GM19397 (cell line): ENCODE results near the gene STOX2.
"Not testable (repeated sequence)": the region's sequence is repeated elsewhere in the genome, so short reads cannot be mapped to it uniquely, and the experiment has no call there.

Experiments used
- ATAC-seq: cut with Tn5 transposase; IDR thresholded peaks from one replicate; pipeline ENCODE4 v1.9.1; 2021; ENCODE audit warnings: mild to moderate bottlenecking, moderate library complexity; ENCODE audit not compliant: unreplicated experiment

Gene STOX2

GRCh38 chr4:184019667-184020623 lies 114.8 kb downstream of the STOX2 start:
- no peak for ATAC-seq

DNA sequence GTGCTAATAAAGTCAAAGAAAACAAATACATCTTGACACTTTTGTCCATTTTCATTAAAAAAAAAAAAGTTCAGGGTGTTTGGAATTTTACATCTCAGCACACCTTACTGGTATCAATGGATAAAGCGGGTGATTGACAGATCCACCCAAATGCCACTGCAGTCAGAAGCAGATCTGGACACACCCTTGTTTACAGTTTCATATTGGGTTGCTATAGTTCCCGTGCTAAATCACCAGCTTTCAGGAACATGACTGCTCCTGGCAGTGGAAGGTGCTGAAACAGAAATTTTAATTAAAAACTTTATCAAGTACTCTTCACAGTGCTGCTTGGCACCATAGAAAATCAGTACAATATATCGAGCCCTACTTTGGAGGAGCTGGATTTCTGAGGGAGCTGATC lies 116.3 kb downstream of the STOX2 start:
- no peak for ATAC-seq

GRCh38 chr4:184022679-184023383 lies 117.7 kb downstream of the STOX2 start:
- no peak for ATAC-seq

GRCh38 chr4:184024637-184025036 lies 119.5 kb downstream of the STOX2 start:
- no peak for ATAC-seq

DNA sequence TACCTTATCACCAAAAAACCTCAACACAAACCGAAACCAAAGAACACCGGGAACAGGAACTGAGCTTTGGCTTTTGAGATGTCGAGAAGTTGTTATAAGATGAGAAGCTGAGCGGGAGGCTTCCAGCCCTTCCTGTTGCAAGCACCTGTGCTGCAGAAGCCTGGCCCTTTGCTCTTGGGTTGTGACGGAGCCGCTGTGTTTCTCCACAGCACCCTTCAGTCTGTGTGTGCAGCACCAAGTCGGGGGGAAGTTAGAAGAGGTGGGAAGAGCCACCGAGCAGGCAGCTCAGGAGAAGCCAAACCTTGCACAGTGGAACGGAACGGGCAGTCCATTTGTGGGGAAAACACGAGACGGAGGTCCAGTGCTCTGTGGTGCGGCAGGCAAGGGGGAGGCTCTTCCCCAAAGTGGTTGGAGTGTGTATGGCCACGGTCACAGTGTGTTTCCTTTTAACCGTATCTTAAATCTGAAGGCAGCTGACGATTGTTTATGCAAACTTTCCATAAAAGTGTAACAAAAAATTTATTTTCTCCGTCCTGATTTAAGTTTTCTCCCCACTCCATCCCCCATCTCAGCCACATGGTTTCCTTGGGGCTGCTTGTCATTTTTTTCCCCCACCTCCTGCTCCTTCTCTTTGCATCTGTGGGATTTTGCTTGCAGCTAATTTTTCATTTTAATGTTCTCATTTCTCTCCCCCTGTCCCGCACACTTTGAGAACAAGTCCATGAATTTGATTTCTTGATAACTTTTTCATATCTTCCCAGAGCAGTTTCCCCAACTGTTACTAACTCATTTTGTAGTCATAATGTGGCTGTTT lies 123.7 kb downstream of the STOX2 start:
- ATAC-seq, result no peak

DNA sequence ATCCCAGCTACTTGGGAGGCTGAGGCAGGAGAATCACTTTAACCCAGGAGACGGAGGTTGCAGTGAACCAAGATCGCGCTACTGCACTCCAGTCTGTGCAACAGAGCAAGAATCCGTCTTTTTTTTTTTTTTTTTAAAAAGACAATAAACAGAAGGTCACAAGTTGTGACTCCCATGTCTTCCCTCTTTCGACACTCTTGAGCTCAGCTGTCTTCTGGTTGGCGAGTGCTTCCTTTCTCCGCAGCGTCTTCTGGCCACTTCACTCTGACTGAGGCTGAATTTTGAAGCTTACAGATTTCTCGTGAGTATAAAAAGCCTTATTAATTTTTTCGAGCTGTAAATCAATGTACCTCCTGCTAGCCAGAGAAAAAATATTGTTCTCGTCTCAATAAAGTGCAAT lies 124.9 kb downstream of the STOX2 start:
- no peak for ATAC-seq

DNA sequence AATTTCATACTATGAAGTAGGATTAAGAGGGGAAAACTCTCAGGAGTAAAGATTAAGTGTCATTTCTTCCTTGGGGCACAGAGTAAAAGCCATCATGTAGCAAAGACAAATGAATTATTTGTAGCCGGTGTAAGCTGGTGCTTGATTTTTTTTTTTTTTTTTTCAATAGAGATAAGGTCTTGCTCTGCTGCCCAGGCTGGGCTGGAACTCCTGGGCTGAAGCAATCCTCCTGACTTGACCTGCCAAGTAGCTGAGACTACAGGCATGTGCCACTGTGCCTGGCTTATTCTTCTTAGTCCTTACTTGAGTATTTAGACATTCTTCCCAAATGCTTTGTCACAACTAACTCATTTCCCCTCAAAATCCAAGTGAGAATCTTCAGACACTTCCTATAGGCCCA lies 125.7 kb downstream of the STOX2 start:
- ATAC-seq, result no peak

DNA sequence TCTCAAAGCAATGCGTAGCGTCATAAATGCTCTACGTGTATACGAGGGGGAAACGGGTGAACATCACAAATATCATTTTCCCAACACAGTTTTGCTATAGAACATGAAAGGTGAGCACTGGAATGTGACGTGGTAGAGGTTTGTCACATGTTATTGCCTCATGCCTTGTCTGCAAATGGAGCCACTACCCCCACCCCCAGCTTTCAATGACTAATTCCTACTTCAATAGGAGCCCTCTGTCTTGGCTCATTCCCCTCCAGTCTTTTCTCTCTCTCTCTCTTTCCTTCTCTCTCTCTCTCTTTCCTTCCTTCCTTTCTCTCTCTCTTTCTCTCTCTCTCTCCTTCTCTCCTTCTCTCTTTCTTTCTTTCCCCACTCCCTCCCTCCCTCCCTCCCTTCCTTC lies 127.0 kb downstream of the STOX2 start:
- ATAC-seq, result no peak

GRCh38 chr4:184039963-184040383 lies 134.9 kb downstream of the STOX2 start:
- no peak for ATAC-seq

DNA sequence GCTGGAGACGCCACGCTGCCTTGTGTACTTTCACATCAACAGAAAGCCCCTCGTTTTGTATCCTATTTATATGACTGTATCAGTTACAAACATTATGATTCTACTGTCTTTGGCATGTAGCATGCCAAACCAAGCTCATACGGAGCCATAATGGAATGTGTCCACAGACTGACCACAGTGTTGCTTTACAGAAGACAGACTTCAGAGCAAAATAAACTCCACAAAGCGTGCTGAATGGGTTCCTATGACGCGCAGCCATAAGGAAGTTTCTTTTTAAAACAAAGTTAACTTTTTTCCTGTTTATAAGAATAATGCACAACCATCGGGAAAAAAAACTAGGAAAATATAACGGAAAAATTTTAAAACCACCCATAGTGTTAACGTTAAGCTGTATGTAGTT lies 136.0 kb downstream of the STOX2 start:
- ATAC-seq, result no peak

- ATAC-seq, result no peak
Measured at GRCh38 chr4:184046148-184046547, 141.0 kb downstream of the STOX2 start.

DNA sequence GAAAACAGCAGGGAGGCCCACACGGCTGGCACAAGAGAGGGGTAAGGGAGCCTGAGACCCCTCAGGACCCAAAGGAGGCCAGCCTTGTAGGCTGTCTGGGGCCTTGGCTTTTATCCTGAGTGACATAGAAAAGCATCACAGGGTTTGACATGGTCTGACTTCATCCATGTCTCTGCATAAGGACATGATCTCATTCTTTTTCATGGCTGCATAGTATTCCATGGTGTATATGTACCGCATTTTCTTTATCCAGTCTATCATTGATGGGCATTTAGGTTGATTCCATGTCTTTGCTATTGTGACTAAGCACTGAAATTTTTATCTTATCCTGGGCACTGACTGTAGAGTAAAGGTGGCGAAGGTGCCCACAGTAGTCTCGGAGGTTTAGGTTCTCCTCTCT lies 146.2 kb downstream of the STOX2 start:
- ATAC-seq, result not testable (repeated sequence)

- ATAC-seq, result no peak
Measured at GRCh38 chr4:184052616-184053015, 147.5 kb downstream of the STOX2 start.

DNA sequence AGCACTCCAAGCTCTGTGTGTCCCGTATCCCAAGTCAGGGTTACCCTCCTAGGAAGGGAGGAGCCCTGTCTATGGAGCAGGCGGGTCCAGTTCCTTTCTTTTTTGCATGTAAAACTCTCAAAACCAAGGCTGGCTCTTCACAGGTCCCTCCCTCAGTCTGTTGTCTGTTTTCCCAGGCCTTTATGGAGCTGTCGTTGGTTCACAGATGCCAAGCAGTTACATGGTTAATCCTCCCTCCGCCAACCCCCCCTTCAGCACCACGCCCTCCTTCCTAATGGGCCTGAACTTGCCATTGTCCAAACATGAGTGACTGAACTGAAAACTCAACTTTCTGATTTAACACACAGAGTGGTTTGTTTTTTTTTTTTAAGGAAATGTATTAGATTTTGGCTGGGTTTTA lies 148.3 kb downstream of the STOX2 start:
- ATAC-seq, result no peak

- ATAC-seq, result no peak
Measured at GRCh38 chr4:184056877-184057276, 151.8 kb downstream of the STOX2 start.

GRCh38 chr4:184058026-184058425 lies 152.9 kb downstream of the STOX2 start:
- ATAC-seq, result no peak

DNA sequence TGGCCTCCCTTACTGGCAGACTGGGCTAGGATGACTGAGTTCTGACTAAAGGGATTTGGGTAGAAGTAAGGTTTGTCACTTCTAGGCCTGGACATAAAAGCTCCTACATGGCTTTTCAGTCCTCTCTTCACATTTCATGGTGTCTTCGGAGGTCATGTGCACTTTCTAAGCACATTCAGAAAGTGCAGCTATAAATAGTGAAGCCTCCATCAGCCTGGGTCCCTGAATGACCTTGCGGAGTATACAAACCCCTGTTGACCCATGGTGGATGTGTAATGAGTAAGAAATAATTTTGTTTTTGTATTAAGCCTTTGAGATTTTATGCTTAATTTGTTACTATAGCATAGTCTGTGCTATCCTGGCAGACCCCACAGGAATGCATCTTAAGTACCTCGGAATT lies 154.0 kb downstream of the STOX2 start:
- no peak for ATAC-seq

DNA sequence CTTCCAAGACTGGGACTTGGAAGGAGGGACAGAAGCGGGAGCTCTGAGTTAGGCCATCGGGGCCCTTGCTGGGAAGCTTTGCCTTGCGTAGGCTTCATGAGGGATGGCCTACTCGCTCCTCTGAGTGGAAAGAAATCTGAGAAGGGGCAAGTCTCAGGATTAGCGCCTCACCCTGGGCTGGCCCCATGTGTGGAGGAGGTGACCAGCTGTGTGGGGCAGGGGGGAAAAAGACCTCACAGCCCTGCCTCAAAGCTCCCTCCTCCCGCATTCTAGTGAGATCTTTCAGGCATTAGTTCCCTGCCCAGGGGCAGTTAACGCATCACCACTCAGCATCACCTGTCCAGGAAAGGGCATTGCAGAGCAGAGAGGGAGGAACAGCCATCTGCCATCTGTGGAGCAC lies 156.5 kb downstream of the STOX2 start:
- no peak for ATAC-seq

- ATAC-seq, result no peak
Measured at GRCh38 chr4:184062769-184063168, 157.7 kb downstream of the STOX2 start.

- no peak for ATAC-seq
Measured at GRCh38 chr4:184064877-184065276, 159.8 kb downstream of the STOX2 start.

DNA sequence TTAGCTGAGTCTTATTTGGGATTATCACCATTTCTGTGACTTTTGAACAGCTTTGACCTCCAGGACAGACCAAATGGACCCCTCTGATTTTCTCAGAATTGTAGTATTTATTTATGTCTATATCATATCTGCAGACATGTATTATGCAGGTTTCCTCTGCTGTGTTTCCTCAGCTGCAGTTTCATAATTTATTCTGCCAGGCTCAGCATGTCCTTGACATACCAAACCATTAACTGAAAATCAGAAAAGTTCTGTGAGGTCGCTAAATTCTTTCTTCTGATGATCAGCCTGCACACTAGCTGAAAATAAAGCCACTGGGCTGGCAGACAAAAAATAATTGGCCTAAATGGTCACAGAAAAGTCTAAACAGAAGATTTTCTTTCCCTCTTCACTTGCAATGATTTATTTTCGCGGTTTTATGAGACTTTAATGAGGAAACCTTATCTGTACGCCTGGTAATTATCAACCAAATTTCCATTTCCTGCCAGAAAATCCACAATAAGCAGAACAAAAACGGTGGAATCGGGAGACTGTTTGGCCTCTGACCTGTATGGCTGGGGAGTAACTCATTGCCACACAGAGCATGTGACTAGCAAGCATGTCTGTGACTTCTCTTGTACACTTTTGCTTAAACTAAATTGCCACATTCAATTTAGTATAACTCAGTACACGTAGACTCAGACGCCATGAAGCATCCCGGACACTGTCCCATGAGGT lies 161.6 kb downstream of the STOX2 start:
- no peak for ATAC-seq
